COR-L47 (cell line): ENCODE data around the gene MAP2K4.
"Not testable (repeated sequence)": the region's sequence is repeated elsewhere in the genome, so short reads cannot be mapped to it uniquely, and the experiment has no call there.

Source experiments
- DNase-seq: peaks from one replicate; lab custom pipeline; 2025; lab: John Stamatoyannopoulos, UW

The MAP2K4 gene

DNA sequence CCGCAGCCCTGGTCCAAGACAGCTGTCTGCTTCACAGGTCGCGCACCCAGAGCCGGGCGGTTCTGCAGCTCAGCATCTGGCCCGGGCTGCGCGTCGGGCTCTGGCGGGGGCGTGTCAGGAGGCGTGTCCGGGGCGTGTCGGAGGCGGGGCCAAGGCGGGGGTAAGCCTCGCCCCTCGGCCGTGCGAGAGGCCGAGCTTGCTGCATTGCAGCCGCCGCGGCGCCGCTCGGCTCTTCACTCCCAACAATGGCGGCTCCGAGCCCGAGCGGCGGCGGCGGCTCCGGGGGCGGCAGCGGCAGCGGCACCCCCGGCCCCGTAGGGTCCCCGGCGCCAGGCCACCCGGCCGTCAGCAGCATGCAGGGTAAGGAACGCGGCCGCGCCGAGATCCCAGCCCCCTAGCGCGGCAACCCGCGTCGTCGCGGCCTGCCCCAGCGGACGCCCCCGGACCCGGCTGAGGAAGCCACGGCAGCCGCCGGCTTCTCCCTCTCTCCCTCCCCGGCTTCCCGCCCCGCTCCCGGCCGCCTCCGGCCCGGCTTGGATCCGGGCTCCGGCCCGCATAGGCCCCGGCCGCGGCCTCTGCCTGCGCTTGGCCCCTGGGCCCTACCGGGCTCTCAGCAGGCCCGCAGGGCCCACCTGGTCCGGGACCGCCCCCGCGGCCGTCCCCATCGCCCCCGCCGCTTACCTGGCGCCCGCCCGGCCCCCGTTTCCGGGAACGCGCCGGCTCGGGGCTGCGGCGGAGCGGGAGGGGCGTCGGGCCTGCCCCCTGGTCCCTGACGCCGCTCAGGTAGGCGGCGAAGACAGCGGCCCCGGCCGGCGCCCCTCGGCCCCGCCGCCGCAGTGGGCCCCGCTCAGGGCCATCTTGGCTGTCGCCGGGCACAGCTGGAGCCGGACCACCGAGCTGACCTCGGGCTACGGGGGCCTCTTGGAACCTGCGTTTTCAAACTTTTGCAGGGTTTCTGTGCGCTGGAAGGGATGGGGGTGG, at the start of gene MAP2K4:
Gene MAP2K4, plus strand, starts transcription at position 236 of the 981 bp plus-strand sequence. Its CDS starts 10 bp downstream, at position 246.
- DNase-seq, result peak; percentile 48

DNA sequence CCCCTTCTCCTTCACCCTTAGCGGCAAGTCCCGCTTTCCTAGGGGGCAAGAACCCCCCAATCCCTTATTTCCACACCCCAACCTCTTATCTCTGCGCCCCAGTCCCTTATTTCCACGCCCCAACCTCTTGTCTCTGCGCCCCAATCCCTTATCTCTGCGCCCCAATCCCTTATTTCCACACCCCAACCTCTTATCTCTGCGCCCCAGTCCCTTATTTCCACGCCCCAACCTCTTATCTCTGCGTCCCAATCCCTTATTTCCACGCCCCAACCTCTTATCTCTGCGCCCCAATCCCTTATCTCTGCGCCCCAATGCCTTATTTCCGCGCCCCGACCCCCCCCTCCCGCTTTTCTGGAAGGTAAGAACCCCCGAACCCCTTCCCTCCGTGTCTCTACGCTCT, 47.9 kb upstream of the MAP2K4 start:
- not testable (repeated sequence) for DNase-seq

DNA sequence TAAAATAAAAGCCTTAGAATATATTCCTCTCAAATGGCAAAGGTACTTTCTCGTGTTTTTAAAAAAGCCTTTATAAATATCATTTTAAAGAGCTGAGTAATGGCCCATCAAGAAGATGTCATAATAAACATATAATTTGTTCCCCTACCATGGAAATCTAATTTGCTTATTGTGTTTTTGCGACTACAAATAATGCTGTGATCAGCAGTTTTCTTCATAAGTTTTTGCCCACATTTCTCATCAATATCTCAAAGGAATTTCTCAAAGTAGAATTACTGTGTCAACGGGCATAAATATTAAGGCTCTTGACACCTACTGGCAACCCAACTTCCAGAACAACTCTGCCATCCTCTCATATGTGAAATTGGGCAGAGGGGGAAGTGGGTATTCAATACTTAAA, 40.9 kb upstream of the MAP2K4 start:
- no peak for DNase-seq

DNA sequence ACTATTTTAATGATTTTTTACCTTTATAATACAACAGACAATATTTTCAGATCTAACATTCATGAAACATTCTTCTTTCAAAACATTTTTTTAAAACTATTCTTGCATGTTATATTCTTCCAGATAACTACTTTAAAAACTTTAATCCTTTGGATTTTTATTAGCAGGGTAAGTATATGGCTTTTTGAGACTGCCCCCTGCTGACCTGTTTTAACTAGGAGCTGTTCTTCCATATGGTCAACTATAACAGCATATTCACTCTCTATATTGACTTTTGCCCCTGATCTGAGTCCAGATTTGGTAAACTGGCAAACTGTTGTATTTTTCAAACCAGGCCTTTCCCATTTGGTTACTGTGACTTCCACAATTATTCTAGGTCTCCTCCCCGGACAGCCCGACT, 39.9 kb upstream of the MAP2K4 start:
- DNase-seq, result no peak

DNA sequence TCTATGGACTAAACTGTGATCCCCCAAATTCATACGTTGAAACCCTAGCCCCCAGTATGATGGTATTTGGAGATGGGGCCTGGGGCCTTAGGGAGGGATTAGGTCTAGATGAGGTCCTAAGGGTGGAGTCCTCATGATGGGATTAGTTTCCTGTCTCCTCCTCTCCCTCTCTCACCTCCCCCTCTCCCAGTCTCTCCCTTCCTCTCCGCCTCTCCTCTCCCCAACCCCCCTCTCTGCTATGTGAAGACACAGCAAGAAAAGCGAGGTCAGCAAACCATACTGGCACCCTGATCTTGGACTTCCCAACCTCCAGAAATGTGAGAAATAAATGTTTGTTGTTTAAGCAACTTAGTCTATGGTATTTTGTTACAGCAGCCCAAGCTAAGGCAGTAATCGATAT, 38.8 kb upstream of the MAP2K4 start:
- DNase-seq, result no peak

DNA sequence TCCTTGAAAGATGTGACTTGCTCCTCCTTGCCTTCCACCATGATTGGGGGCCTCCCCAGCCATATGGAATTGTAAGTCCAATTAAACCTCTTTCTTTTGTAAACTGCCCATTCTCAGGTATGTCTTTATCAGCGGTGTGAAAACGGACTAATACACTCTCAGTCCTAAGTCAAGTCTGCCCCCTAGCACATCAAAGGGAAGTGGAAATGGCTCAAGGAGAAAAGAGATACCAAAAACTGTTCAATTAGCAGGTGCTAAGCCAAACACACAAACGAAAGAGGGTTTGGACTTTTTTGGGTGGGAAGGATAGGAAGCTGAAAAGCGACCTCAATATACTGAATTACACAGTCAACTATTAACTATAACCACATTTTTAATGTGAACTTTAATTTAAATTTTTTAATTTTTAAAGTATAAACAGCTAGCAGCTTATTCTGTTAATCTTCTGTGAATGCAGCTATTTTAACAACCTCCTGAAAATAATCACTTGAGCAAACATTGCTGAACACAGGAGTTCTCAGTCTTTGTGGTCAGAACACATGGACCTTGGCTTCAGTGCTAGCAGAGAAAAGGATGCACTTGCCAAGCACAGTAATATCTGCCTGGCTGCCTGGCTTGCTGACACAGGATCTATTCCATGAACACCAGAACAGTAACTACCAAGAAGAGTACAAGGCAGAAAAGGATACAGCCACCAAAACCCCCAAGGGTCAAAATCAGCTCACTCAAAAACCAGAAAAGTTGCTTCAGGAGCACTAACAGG, 34.3 kb upstream of the MAP2K4 start:
- DNase-seq, result no peak

DNA sequence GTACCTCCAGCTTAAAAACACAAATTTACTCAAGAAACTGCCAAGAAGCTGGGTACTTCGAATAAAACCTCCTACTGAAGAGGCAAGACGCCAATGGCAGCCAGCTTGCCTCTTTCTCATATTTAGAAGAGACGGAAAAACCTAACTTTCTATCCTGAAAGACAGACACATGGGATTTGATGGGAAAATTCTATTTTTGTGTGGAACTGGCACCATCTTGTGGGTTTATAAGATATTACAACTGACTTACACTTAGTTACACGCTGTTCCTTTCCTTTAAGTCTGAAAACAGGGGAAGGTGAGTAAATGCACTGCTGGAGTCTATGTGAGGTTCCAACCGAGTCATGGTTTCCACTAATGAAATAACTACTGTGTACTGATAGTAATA, 33.7 kb upstream of the MAP2K4 start:
- DNase-seq, result no peak

DNA sequence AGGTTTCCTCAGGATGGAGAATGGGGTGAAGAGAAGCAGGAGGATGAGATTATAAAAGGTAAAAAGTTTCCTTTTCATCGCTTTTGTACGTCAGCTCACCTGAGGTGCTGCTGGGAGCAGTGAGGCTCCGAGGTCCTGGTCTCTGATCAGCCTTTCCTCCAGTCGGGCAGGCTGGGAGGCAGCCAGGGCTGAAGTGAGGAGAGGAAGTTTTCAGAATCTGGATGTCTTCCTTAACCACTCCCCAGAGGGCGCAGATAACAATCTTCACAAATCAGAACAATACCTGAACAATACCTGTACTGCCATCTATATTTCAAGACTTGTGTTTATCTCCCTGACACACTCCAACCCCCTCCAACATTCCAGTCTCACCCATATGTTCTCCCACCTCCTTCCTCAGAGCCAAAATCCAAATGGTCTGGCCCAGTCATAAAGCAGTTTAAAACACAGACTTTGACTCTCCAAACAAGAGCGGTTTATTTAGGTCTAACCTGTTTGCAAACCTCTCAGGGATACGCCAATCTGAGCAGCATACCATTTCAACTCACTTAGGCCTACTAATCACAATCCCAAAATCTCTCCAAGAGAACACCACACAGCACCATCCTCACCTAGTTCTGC, 30.2 kb upstream of the MAP2K4 start:
- no peak for DNase-seq

DNA sequence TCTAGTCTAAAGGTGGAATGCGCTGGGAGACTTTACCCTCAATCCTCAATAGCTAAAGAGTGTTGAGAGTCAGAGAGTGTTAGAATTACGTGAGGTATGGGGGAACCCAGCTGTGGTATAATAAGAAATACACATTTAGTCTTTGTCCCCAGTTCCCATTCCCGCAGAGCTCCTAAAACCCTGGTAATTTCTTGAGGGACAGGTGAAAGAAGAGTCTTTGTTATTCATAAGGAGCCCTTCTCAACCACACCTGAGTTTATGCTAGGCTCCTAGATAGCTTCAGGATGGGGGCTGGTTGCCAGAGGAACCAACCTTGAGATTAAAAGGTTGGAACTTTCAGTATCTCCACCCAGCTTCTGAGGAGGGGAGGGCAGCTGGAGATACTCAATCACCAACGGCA, 29.2 kb upstream of the MAP2K4 start:
- no peak for DNase-seq

DNA sequence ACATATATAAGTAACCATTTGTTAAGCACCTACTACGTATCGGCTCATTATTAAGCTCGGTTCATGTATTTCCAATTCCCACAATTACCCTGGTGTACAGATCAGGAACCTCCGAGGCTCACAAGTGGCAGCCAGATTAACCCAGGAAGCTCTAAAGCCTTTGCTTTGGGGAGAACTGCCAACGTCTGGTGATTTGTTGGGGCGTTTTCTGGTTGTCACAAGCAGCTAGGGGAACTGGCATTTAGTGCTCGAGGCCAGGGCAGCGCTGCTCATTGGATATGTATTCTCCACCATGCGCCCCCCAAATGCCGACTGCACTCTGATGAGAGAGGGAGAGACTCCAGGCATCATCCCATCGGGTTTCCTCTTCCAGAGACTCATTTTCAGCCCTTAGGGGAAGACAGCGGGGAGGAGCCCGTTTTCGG, 23.9 kb upstream of the MAP2K4 start:
- DNase-seq, result no peak

DNA sequence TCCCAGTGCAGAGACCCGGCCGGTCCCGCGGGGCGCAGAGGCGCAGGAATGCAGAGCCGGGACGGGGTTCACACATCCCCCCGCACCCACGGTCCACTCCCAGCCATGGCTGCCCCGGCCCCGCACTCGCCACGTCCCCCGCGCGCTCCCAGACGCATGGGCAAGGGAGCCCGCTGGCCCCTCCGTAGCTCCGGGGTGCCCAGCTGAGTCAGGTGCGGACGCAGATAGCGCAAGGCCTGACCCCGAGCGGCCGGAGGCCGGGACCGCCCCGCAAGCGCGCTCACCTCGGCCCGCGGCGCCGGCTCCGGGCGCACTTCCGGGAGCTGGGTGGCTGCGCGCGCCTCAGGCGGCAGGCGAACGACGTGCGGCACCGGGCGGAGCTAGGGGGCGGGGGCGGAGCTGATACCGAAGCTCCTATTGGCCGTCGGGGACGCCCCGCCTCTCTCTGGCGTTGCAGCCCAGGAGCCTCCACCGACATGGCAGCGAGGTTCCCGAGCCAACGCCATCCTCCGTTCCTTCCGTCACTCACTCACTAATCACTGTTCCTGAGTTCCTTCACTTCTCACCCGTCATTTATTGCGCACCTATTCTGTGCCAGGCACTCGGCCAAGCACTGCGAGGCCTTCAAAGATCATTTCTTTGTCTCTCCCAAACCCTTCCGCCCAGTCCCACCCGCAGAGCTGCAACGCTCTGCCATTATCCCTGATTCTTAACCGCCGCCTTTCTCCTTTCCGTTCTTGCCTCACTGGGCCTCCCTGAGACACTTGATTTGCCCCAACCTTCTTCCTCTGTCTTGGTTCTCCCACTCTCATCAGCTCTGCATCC, 23.3 kb upstream of the MAP2K4 start, which contains the start of gene ZNF18:
Gene ZNF18, minus strand, starts transcription at position 329 of the 825 bp plus-strand sequence. CDS start 4,646 bp downstream, outside the sequence.
- DNase-seq, result peak; percentile 80

DNA sequence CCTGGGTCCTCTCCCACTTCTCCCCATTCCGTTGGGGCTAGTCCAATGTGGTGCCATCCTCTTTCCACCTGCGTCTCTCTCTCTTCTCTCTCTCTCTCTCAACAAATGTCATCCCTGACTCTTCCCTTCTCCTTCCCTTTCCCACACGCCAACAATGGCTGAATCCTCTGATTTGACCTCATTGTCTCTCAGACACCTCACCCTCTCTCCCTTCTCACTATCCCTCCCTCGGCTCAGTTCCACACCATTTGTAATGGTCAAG, 22.8 kb upstream of the MAP2K4 start:
- DNase-seq, result no peak

DNA sequence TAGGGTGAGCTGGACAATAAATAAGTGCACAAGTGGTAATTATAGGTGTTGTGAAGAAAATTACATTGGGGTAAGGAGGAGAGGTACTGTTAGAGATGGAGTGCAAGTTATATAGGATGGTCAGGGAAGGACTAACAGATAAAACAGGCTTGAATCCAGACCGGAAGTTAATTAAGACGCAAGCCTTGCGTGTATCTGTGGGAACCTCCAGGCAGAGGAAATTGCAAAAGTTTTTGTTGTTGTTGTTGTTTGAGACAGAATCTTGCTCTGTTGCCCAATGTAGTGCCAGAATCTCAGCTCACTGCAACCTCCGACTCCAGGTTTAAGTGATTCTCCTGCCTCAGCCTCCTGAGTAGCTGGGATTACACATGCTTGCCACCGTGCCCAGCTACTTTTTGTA, 21.0 kb upstream of the MAP2K4 start:
- no peak for DNase-seq

DNA sequence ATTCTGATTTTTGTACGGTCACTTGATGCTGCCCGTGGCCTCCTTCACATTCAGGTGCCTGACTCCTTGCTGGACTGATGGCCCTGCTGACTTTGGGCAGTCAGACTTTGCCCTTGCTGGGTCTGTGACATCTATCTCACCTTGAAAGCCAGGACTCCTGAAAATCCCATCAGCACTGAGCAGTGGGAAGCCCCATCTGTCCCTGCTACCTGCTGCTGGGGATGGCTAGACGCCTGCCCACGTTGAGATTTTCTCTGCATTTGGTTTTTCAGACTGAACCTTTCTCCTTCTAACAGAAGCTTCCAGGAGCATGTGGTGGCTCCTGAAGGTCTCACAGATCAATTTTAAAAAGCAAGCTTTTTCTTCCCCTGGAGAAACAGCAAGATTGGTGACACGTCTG, 13.2 kb upstream of the MAP2K4 start:
- DNase-seq, result no peak

DNA sequence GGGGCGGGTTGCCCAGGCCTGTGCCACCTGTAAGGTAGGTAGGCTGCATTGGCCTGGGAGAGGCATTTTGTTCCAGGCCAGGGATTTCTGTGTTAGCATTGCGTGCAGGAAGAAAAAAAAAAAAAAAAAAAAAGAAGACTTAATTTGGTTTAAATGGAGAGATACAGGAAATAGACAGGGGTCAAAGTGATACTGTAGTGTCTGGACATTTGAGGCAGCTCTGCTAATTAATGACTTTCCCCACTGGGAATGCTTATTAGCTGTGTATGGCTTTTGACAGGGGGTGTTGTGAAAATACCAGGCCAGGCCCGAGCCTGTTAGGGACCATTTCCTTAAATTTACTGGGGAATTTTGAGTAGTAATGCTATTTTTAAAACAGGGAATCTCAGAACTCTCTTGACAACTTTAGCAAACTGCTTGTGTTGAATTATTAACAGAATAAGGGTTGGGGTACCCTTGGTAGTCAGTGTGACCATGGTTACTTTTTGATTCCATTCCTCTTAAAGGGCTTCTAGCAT, 1.0 kb downstream of the MAP2K4 start:
- no peak for DNase-seq

DNA sequence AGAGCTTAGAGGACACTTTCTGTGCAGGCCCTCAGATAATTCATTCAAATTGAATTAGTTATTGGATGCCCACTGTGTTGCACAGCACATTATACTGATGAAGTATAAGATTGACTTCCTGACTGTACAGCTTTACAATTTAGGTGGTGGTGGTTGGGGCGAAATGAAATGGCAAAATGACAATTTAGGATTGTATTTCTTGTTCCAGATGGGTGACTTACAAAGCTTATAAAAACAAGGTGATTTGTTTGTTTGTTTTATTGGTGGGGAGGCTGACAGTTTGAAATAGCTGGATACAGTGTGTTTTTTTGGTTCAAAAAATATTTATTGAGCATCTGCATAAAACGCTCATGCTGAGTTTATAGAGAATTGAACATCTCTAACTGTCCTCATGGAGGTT, 1.6 kb downstream of the MAP2K4 start:
- no peak for DNase-seq

DNA sequence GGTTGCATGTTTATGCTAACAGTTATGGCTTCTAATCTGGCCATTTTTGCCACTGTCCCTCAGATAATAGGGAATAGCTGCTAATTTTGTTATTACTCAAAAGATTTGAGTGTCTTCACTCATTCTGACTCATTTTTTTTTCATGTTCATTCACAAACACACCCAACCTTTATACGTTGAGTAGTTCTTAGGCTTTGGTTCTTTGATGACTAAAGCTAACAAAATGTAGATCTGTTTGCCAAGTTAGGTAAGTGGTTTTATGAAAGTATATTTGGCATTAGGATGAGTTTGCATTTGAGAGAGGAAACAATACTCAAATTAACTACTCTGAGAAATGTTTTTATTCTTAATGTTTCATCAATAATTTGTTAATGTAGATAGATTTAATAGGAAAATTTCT, 3.6 kb downstream of the MAP2K4 start:
- DNase-seq, result no peak

DNA sequence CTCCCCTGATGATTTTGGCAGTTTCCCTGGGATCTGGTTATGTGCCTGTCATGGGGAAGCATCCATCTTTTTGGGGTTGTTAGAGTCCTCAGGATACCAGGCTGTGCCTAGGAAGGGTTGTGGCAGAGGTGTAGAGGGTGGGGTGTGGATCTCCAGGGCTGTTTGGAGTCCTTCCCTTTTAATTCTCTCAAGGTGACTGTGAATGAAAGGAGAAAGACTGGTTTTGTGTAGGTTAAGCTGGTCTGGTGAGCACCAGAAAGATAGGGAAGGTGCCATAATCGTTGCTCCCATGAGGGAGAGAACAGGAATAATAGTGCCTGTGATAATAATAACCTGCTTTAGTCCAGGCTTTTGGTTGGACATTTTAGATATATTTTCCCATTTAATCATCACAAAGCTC, 7.0 kb downstream of the MAP2K4 start:
- no peak for DNase-seq

DNA sequence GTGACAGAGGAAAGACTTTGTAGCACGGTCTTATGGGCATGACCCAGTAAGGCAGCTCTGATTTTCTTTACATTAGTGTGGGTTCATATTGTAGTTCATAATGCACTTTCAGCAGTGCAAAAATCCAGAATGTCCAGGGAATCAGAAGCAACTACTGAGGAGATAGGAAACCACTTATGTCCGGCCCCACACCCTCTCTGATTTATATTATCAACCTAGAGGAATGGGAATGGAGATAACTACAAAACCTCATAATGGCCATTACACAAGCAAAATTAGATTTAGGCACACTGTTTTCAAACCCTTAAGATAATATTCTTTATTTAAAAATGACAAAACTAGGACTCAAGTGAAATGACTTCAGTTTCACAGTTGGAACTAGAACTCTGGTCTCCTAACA, 7.9 kb downstream of the MAP2K4 start:
- no peak for DNase-seq

DNA sequence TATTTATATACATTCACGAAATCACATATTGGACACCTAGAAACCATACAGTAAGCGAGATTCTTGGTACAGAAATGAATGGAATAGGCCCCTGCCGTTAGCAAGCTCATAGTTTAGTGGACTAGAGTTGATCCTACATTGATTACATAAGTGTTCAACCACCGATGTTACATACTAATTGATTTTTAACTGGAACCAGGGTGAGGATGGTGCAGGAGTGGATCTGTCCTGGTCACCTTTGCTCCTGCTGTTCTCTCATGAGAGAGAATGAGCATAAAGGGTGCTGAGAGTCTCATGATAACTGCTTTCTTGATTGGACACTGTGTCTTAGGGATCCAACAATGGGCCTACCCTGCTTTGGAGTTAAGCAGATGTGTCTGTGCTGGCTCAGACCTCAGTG, 13.9 kb downstream of the MAP2K4 start:
- DNase-seq, result no peak

DNA sequence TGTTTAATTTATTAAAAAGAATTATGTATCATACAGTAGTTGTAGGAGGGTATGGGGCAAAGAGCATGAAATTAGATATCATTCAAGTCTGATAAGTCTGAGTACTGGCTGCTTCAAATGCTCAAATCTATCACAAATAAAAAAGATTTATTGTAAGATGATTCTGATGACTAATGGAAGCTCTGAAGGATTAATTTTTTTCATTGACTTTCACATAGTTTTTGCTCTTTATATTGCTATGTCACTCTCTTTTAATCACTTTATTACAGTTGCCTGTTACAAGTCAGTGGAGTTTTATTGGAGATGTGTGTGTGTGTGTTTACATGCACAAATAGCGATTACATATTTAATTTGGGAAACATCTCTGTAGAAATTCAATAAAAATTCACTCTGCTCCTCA, 15.0 kb downstream of the MAP2K4 start:
- no peak for DNase-seq

DNA sequence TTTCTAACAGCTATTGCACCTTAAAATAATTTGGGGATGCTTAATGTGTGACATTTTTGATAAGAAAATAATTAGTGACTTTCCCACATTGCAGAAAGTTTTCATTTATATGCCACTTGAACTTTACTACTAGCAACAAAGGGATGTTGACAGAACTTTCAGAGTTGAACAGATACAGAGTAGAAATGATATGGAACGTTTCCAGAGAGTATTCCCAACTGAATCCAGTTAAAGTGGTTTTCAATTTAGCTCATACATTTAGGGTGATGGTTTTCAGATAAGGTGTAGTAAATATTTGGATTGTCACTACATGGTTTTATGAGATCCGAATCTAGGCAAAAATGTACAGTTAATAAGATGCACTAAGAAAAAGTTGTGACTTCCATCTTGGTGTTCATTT, 17.3 kb downstream of the MAP2K4 start:
- no peak for DNase-seq
